ENCODE results near the gene PBX3.

Gene PBX3

GRCh38 chr9:125747053-125747764, at the start of gene PBX3:
TSS of gene PBX3 (plus strand) at chr9:125747373.
- peak; percentile 28 for DNase-seq (ENCODE audit: low read depth)

DNA sequence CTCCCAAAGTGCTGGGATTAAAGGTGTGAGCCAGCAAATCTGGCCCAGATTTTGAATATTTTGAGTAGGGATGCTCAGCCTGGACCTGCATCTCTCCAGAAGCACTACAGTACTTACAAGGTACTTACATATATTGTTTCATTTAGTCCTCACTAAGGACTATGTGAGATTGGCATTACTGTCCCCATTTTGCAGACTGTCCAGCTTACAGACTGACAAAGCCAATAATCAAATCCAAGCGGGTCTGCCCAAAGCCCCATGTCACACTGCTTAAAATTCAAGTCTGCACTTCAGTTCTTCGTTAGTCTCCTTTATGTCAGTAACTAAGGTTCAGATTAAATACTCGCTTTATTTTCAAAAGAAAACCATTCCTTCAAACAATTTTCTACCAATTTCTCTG, 47.3 kb upstream of the PBX3 start:
- no peak for DNase-seq (ENCODE audit: low read depth)

DNA sequence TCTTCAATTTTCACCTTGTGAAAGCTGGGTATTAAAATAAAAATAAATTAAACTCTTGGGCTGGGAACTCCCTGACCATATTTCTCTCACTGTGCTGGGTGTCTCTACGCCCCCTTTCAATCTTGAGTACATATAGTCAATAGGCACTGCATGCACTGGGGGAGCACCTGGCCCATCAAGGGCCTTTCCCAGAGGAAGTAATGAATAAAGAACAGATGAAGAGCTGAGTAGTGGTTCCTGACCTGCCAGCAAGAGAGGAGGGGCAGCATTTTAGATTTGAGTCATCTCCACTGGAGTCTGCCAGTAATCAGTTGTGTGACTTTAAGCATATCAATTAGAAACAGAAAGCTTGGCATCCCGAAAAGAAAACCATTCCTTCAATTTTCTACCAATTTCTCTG, 46.4 kb upstream of the PBX3 start:
- peak; percentile 24 for DNase-seq (ENCODE audit: low read depth)

- DNase-seq (ENCODE audit: low read depth): no peak
Measured at GRCh38 chr9:125701351-125701750, 45.8 kb upstream of the PBX3 start.

- DNase-seq (ENCODE audit: low read depth): no peak
Measured at GRCh38 chr9:125703662-125704061, 43.5 kb upstream of the PBX3 start.

- no peak for DNase-seq (ENCODE audit: low read depth)
Measured at GRCh38 chr9:125705893-125706292, 41.3 kb upstream of the PBX3 start.

DNA sequence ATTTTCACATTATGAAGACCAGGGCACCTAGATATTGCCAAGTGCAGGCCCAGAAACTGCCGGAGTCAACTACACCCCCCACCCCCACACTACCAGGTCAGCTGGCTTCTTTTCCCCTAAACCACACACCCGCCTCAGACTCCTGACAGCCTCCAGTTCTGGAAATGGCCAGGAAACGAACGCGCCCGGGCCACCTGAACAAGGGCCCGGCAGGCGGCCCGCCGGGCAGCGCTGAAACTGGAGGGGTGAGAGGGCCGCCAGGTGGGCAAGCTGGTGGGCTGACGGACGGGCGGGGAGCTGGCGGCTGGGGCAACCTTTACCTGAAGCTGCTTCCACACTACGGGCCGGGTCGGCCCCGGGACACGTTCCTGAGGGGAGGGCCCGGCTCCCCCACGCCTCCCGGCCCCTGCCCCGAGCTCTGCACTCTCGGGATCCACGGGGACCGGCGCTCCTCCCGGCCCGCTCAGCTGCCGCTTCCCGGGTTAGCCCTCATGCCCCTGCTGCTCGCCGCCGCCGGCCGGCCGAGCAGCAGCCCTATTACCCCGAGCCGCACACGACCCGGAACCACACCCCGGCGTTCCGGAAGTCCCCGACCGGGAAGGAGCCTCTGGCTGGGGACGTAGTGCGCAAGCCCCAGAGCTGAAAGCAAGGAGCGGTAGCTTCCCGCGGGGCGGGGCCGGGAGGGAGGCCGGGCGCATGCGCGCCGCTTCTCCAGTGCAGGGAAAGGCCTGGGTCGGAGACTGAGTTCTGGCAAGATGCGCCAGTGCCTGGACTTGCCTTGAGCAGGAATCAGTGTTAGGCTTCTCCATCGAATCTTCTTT, 40.3 kb upstream of the PBX3 start, which contains the start of gene MAPKAP1:
Gene MAPKAP1 (minus strand): TSS at position 558 of the 821 bp plus-strand sequence. CDS start 34,634 bp downstream, outside the sequence.
- DNase-seq (ENCODE audit: low read depth): peak; percentile 94

GRCh38 chr9:125707472-125707804, 39.7 kb upstream of the PBX3 start:
- DNase-seq (ENCODE audit: low read depth): no peak

DNA sequence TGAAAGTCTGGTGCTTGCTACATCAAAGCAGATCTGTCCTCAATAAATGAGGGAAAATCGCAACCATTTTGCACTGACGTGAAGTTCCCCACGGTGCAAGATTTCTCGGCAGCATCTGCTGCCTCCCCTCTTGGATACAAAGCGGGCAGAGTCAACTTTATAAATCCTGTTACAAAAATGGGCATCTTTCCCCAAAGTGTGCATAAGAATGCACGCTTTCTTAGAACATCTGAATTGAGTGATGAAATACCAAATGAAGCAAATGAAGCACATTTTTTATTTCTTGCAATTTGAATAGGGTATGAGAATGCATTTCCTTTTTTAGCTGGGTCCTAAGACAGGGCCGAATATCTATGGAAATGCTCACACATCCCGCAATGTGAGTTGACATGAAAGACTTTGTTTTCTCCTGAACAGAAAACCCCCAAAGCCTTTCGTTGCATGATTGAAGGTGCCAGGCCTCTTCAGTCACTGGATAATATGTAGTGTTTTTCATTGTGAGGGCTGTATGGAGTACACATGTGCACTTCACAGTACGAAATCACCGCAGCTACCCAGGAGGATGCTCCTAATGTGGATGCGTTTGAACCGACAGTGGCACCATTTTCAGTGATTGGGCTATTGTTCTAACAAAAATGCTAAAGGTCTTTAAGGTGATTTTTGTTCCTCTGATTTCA, 20.6 kb upstream of the PBX3 start:
- DNase-seq (ENCODE audit: low read depth): no peak

GRCh38 chr9:125730168-125730567, 17.0 kb upstream of the PBX3 start:
- DNase-seq (ENCODE audit: low read depth): no peak

DNA sequence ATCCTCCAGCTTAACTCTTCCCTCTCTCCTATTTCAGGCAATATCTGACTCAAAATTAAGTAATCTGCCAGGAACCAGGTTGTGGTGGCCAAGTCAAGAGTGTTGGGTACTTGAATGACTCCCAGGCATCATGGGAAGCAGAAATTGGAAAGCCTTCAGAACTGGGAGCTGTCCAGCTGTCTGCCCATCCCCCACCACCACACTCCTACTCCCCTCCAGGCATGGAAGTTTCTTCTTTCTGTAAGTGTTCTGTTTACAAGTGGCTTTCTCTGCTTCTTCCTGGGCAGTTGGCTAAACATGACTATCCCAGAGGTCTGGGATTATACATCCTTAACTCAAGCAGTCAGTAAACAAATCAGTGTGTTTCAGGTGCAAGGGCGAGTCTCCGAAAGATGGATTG, 14.6 kb upstream of the PBX3 start:
- DNase-seq (ENCODE audit: low read depth): no peak

- DNase-seq (ENCODE audit: low read depth): no peak
Measured at GRCh38 chr9:125739436-125739835, 7.7 kb upstream of the PBX3 start.

DNA sequence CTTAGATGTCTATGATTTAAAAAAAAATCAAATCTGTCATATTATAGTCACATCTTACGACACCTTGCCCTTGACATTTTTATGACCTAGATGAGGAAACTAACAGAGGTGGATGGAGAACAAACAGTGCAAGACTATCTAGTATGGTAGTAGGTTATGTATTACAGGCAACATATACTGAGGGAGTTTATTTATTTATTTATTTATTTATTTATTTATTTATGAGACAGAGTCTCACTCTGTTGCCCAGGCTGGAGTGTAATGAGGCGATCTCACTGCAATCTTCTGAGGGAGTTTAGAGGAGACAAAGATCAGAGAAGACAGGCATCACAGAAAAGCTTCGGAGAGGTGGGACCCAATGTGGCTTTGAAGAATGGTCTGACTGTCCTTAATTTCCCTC, 4.5 kb upstream of the PBX3 start:
- no peak for DNase-seq (ENCODE audit: low read depth)

- DNase-seq (ENCODE audit: low read depth): no peak
Measured at GRCh38 chr9:125743682-125744428, 3.3 kb upstream of the PBX3 start.

DNA sequence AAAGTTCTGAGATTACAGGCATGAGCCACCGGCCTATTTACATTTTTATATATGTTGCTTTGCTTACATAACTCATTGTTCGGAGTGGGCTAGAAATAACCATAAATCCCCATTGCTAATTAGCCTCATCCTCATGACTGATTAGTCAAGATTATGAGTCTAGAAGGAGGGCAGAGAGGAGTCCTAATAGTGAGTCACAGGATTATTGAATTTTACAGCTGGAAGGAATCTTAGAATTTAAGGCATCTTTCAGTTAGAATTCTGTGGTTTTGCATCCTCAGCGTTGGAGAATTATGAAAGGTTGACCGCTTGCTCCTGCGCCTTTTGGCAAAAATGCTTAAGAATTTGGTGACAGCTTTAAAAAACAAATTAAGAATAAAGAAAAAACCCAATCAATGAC, 2.6 kb upstream of the PBX3 start:
- no peak for DNase-seq (ENCODE audit: low read depth)

DNA sequence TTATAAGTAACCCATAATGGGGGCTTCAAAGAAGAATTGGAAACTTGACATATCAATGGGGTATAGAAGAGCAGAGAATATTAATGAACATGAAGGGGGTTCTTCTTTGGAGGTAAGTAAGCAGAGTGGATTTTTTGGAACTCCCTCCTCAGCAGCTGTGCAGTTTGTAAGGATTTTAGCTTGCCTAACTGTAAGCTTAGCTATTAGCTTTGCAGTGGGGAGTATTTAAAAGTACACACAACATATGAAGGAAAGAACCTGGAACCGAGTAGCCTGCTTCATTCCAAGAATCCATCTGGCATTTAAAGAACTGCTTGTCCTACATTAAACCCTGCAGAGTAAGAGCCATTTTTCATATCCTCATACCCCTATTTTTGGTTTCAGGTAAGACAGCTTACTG, 2.2 kb upstream of the PBX3 start:
- DNase-seq (ENCODE audit: low read depth): no peak

GRCh38 chr9:125745682-125746016, 1.5 kb upstream of the PBX3 start:
- DNase-seq (ENCODE audit: low read depth): no peak

DNA sequence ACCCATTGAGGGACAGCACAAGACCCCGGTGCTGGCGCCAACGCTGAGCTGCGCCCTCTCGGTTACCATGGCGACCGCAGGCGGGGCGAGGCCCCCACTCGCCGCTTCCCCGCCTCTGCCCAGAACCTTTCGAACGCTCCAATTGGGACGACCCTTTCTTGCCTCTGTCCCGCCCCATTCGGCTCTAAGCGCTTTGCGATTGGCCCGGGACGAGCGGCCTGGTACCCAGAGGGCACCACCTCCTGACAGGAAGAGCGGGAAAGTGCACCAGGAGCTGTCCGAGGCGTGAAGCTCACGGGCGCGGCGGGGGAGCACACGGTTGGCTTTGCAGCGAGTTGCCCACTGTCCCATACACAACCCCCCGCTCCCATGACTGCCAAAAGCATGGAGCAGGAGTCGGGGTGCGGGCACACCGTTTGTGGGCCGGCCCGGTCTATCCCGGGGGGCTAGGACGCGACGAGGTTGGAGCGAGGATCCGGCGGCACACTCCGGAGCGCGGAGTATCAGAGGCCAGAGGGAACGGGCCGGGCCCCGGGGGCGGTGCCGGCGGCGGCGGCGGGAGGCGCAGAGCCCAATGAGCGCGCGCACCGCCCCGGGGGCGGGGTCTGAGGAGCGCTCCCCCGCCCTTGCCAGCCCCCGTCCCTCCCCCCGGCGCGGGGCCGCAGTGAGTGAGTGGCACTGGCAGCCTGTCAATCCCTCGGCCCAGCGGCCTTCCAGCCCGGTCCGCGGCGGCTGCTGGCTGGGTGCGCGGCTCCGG, 978 bp upstream of the PBX3 start:
- DNase-seq (ENCODE audit: low read depth): peak; percentile 89

GRCh38 chr9:125746774-125747052, 460 bp upstream of the PBX3 start:
- no peak for DNase-seq (ENCODE audit: low read depth)

DNA sequence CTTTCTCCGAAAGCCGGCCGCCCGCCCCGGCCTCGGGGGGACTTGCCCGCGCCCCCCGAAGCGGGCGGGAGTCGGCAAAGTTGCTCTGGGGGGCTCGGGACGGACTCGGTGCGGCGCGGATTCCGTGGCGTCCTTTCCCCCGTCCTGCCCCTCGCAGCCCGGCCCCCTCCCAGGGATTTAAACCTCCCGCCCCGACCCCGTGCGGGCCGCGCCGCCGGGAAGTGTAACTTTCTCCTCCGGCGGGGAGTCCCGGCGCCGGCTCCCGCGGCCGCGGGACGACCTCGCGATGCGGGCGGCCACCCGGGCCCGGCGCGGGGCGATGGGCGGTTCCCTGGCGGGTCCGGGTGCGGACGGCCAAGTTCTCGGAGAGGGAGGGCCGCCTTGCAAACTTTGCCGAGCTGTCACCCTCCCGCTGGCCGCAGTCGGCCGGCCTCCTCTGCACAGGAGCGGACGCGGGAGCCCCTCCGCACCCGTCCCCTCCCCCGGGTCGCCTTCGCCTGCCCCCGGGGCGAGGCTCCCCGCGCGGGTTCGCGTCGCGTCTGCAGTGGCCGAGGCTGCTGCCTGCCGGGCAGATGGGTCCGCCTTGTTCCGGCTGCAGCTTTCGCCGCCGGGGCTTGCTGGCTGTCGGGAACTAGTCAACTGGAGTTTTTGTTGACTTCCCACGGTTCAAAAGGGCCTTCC, 732 bp downstream of the PBX3 start:
- DNase-seq (ENCODE audit: low read depth): peak; percentile 4

GRCh38 chr9:125748446-125749099, 1.4 kb downstream of the PBX3 start:
- no peak for DNase-seq (ENCODE audit: low read depth)

Measured in stimulated activated CD8-positive, alpha-beta memory T cell treated with anti-CD3 and anti-CD28 coated beads, Interleukin-4, amount 100 ng/mL, for 24 hours (primary cell).